ENCODE results near the gene ZNF598. TPM values are rescaled to one million over a fixed set of nuclear protein-coding genes. Genes with fewer than 3 reads are reported as not detected.

Gene ZNF598
- total and polyA plus RNA-seq, 2 of the 13 experiments (the other 11 are each of a cell fraction or from before 2014, with no cell fraction given), result 13.5 to 14.2 TPM

- TF ChIP-seq SNAPC4 (CRISPR knock-in tag; IDR thresholded peaks at IDR 0.05), result no peak
- TF ChIP-seq ISL2 (CRISPR knock-in tag; IDR thresholded peaks at IDR 0.05), result no peak; the same call in 1 of the 2 replicates
- TF ChIP-seq TCF7L2 (IDR thresholded peaks at IDR 0.05; ENCODE audit: low read depth, low read length), result no peak
- TF ChIP-seq, protein P1, sequence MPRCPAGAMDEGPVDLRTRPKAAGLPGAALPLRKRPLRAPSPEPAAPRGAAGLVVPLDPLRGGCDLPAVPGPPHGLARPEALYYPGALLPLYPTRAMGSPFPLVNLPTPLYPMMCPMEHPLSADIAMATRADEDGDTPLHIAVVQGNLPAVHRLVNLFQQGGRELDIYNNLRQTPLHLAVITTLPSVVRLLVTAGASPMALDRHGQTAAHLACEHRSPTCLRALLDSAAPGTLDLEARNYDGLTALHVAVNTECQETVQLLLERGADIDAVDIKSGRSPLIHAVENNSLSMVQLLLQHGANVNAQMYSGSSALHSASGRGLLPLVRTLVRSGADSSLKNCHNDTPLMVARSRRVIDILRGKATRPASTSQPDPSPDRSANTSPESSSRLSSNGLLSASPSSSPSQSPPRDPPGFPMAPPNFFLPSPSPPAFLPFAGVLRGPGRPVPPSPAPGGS (CRISPR knock-in tag; IDR thresholded peaks at IDR 0.05), result no peak
- TF ChIP-seq, protein P2, sequence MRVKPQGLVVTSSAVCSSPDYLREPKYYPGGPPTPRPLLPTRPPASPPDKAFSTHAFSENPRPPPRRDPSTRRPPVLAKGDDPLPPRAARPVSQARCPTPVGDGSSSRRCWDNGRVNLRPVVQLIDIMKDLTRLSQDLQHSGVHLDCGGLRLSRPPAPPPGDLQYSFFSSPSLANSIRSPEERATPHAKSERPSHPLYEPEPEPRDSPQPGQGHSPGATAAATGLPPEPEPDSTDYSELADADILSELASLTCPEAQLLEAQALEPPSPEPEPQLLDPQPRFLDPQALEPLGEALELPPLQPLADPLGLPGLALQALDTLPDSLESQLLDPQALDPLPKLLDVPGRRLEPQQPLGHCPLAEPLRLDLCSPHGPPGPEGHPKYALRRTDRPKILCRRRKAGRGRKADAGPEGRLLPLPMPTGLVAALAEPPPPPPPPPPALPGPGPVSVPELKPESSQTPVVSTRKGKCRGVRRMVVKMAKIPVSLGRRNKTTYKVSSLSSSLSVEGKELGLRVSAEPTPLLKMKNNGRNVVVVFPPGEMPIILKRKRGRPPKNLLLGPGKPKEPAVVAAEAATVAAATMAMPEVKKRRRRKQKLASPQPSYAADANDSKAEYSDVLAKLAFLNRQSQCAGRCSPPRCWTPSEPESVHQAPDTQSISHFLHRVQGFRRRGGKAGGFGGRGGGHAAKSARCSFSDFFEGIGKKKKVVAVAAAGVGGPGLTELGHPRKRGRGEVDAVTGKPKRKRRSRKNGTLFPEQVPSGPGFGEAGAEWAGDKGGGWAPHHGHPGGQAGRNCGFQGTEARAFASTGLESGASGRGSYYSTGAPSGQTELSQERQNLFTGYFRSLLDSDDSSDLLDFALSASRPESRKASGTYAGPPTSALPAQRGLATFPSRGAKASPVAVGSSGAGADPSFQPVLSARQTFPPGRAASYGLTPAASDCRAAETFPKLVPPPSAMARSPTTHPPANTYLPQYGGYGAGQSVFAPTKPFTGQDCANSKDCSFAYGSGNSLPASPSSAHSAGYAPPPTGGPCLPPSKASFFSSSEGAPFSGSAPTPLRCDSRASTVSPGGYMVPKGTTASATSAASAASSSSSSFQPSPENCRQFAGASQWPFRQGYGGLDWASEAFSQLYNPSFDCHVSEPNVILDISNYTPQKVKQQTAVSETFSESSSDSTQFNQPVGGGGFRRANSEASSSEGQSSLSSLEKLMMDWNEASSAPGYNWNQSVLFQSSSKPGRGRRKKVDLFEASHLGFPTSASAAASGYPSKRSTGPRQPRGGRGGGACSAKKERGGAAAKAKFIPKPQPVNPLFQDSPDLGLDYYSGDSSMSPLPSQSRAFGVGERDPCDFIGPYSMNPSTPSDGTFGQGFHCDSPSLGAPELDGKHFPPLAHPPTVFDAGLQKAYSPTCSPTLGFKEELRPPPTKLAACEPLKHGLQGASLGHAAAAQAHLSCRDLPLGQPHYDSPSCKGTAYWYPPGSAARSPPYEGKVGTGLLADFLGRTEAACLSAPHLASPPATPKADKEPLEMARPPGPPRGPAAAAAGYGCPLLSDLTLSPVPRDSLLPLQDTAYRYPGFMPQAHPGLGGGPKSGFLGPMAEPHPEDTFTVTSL (CRISPR knock-in tag; IDR thresholded peaks at IDR 0.05; ENCODE audit: borderline replicate concordance), result peak; percentile 82; the same call in 1 of the 2 replicates
- TF ChIP-seq MIER3 (CRISPR knock-in tag; IDR thresholded peaks at IDR 0.05; ENCODE audit: borderline replicate concordance), result peak; percentile 81; the same call in 1 of the 2 replicates
- no peak for TF ChIP-seq ZNF224 (CRISPR knock-in tag; IDR thresholded peaks at IDR 0.05)
- TF ChIP-seq ZNF761 (CRISPR knock-in tag; conservative IDR thresholded peaks at IDR 0.05), result no peak; the same call in 1 of the 2 replicates
- TF ChIP-seq SKI (IDR thresholded peaks at IDR 0.05; ENCODE audit: partially characterized antibody), result peak; percentile 93
- TF ChIP-seq MED13 (CRISPR knock-in tag; IDR thresholded peaks at IDR 0.05), result peak; percentile 49; the same call in 1 of the 2 replicates
- no peak for TF ChIP-seq PLSCR1 (CRISPR knock-in tag; IDR thresholded peaks at IDR 0.05; ENCODE audit: borderline replicate concordance)
- no peak for TF ChIP-seq NFIB (CRISPR knock-in tag; IDR thresholded peaks at IDR 0.05; ENCODE audit: borderline replicate concordance)
- TF ChIP-seq ZNF629 (CRISPR knock-in tag; conservative IDR thresholded peaks at IDR 0.05), result no peak
- TF ChIP-seq ELF1 (CRISPR knock-in tag; IDR thresholded peaks at IDR 0.05), result no peak; the same call in 1 of the 2 replicates
- peak; percentile 79; the same call in 1 of the 2 replicates for TF ChIP-seq ZNF563 (CRISPR knock-in tag; IDR thresholded peaks at IDR 0.05)
- TF ChIP-seq RORA (CRISPR knock-in tag; IDR thresholded peaks at IDR 0.05), result no peak
- no peak for TF ChIP-seq SUZ12 (IDR thresholded peaks at IDR 0.05; ENCODE audit: low read depth, low read length)
Observed at GRCh38 chr16:2039274-2040031, 29.8 kb upstream of the ZNF598 start (continued).

All from HepG2 (cell line).